WI38 (cell line): ENCODE results near the gene DENND6A.
A peak's percentile ranks its signal among the peaks of the same experiment; 100 is the strongest.

Experiments
- H3K4me3 ChIP-seq: 2 replicates; pipeline ENCODE4 v1.5.1; 2011; ENCODE audit warnings: low read depth, mild to moderate bottlenecking, control low read depth, low read length
- TF ChIP-seq, protein P1 (sequence below): IDR thresholded peaks from 2 replicates; pipeline ENCODE4 v1.5.1; 2012; ENCODE audit warnings: low read depth, mild to moderate bottlenecking, control low read depth, low read length

The DENND6A gene

GRCh38 chr3:57594576-57594975 lies 98.3 kb downstream of the DENND6A start:
- peak overlapping the region; percentile 81 for H3K4me3 ChIP-seq
- TF ChIP-seq, protein P1, sequence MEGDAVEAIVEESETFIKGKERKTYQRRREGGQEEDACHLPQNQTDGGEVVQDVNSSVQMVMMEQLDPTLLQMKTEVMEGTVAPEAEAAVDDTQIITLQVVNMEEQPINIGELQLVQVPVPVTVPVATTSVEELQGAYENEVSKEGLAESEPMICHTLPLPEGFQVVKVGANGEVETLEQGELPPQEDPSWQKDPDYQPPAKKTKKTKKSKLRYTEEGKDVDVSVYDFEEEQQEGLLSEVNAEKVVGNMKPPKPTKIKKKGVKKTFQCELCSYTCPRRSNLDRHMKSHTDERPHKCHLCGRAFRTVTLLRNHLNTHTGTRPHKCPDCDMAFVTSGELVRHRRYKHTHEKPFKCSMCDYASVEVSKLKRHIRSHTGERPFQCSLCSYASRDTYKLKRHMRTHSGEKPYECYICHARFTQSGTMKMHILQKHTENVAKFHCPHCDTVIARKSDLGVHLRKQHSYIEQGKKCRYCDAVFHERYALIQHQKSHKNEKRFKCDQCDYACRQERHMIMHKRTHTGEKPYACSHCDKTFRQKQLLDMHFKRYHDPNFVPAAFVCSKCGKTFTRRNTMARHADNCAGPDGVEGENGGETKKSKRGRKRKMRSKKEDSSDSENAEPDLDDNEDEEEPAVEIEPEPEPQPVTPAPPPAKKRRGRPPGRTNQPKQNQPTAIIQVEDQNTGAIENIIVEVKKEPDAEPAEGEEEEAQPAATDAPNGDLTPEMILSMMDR: no peak

GRCh38 chr3:57594144-57594543 lies 98.7 kb downstream of the DENND6A start:
- H3K4me3 ChIP-seq: peak overlapping the region; percentile 81
- TF ChIP-seq, protein P1: no peak

DNA sequence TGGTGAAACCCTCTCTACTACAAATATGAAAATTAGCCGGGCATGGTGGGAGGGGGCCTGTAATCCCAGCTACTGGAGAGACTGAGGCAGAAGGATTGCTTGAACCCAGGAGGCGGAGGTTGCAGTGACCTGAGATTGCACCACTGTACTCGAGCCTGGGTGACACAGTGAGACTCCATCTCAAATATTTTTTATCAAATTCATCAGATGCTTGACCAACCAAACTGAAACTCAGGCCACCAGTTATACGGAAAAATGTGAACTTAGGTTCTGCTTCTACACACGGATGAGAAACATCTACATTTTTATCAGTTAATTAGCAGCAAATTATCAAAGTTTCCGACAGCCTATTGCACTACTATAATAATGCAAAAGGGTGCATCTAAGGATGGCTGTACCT lies 100.6 kb downstream of the DENND6A start:
- TF ChIP-seq, protein P1: no peak
- H3K4me3 ChIP-seq: no peak overlapping the region

DNA sequence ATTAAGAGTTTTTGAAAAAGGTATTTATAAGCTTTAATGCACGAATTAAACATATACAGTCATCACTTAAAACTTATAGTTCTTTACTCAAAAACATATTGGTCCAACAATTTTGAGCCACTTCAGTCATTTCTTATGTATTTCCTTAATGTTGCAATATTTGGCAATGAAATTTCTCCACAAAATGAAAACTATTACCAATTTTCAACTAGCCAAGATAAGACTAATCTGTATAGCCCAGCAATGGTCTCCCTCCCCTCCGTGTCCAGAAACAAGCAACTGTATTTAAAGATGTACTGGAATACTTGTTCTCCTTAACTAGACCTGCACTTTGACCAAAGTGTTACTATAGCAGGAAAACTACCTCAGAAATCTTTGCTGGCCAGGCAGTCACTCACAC lies 105.0 kb downstream of the DENND6A start:
- TF ChIP-seq, protein P1: no peak
- no peak overlapping the region for H3K4me3 ChIP-seq

DNA sequence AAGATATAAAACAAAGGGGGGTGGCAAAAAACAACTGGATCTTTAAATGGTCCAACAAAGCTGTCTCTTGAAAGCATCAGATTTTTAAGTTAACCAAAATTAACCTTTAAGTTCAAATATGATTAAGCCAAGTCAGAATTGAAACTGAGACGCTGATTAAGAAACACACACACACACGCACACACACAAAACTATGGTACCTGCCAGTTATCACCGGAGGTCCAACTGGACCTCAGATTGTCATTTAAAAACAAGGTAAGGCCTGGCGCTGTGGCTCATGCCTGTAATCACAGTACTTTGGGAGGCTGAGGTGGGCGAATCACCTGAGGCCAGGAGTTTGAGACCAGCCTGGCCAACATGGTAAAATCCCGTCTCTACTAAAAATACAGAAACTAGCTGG lies 106.1 kb downstream of the DENND6A start:
- H3K4me3 ChIP-seq: no peak overlapping the region
- TF ChIP-seq, protein P1: no peak

- H3K4me3 ChIP-seq: no peak overlapping the region
- TF ChIP-seq, protein P1: no peak
Measured at GRCh38 chr3:57583544-57583943, 109.3 kb downstream of the DENND6A start.

- TF ChIP-seq, protein P1: no peak
- no peak overlapping the region for H3K4me3 ChIP-seq
Measured at GRCh38 chr3:57582474-57583168, 110.3 kb downstream of the DENND6A start.
